Fibroblast of skin of left biceps (primary cell): ENCODE data around the gene FRMPD2.
A peak's percentile ranks its signal among the peaks of the same experiment; 100 is the strongest.

Experiments
- DNase-seq, 2 experiments: peaks; one replicate each; pipeline ENCODE4 v3.0.0-alpha.2; 2013; ENCODE audit warnings: low read depth in 2 of 2

The FRMPD2 gene, protein sequence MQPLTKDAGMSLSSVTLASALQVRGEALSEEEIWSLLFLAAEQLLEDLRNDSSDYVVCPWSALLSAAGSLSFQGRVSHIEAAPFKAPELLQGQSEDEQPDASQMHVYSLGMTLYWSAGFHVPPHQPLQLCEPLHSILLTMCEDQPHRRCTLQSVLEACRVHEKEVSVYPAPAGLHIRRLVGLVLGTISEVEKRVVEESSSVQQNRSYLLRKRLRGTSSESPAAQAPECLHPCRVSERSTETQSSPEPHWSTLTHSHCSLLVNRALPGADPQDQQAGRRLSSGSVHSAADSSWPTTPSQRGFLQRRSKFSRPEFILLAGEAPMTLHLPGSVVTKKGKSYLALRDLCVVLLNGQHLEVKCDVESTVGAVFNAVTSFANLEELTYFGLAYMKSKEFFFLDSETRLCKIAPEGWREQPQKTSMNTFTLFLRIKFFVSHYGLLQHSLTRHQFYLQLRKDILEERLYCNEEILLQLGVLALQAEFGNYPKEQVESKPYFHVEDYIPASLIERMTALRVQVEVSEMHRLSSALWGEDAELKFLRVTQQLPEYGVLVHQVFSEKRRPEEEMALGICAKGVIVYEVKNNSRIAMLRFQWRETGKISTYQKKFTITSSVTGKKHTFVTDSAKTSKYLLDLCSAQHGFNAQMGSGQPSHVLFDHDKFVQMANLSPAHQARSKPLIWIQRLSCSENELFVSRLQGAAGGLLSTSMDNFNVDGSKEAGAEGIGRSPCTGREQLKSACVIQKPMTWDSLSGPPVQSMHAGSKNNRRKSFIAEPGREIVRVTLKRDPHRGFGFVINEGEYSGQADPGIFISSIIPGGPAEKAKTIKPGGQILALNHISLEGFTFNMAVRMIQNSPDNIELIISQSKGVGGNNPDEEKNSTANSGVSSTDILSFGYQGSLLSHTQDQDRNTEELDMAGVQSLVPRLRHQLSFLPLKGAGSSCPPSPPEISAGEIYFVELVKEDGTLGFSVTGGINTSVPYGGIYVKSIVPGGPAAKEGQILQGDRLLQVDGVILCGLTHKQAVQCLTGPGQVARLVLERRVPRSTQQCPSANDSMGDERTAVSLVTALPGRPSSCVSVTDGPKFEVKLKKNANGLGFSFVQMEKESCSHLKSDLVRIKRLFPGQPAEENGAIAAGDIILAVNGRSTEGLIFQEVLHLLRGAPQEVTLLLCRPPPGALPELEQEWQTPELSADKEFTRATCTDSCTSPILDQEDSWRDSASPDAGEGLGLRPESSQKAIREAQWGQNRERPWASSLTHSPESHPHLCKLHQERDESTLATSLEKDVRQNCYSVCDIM (N-terminal part only)

DNA sequence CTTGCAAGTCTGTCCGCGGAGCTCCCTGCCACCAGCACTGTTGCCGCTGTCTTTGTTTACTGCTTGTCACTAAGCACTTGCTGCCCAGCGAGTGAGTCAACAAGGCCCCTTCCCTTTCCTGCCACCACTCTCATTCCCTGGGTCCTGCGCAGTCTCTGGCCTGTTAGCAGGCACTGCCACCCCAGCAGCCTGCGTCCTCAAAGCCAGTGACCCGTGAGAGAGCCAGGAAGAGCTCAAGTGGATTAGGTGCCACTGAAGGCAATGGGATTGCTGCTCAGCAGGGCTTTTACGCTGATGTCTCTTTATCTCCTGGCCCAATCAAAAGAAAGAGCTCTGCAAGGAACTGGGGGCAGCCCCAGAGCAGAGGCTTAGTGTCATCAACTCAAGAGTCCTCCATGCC, at the start of gene FRMPD2:
TSS of gene FRMPD2 (minus strand) at position 61 of the 400 bp plus-strand sequence. CDS start 129 bp downstream, outside the sequence.
- no peak for DNase-seq

DNA sequence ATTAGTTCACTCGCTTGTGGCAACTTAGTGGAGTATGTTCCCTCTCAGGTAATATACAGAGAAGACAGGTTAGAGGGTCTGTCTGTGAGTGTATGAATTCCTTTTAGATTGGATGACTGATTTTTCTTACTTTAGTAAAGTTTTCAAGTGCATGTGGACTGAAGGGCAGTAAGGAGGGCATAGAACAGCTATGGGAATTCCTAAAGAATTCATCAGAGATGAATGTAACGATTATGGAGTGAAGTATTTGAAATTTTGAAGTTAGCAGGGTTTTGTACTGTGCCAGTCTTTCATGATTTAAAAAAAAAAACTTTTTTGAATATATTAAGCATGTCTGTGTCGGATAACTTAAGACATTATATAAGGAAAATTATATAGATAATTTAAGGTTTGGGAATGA, 47.5 kb upstream of the FRMPD2 start:
- no peak for DNase-seq

DNA sequence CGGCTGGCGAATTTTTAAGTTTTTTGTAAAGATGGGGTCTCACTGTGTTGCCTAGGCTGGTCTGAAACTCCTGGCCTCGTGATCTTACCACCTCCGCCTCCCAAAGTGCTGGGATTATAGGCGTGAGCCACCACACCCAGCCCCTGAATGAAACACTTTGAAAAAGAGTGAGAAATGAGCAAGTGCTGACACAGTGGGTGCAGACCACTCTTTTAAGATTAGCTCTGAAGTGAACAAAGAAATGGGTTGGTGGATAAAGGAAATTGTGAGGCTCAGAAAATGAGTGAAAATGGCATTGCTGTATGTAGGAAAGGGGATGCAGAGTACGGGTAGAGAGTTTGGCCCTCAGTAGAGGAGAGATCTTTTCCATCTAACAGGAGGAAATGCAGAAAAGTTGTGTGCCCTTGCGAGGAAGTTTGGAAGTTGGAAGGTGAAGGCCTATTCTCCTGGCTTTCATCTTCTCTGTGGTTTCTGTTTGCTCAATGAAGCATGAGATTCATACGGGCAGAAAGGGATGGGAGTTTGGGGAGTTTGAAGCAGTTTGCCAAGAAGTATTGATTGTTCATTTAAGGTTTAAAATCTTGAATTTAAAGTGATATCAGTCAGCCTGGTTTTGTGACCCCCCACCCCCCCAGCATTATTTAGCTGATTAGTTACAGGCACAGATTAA, 43.0 kb upstream of the FRMPD2 start:
- DNase-seq, result no peak

DNA sequence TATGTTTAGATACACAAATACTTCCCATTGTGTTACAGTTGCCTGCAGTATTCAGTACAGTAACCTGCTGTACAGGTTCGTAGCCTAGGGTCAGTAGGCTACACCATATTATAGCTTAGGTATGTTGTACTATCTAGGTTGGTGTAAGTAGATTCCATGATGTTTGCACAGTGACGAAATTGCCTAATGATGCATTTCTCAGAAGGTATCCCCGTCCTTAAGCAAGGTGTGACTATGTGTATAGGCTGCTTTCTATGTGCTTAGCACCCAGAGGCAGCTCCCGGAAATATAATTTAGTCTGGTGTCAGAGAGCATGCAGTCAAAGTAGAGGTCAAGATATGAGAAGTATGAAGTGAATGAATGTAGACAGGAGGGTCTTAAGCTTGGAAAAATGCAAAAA, 41.7 kb upstream of the FRMPD2 start:
- DNase-seq, result no peak

DNA sequence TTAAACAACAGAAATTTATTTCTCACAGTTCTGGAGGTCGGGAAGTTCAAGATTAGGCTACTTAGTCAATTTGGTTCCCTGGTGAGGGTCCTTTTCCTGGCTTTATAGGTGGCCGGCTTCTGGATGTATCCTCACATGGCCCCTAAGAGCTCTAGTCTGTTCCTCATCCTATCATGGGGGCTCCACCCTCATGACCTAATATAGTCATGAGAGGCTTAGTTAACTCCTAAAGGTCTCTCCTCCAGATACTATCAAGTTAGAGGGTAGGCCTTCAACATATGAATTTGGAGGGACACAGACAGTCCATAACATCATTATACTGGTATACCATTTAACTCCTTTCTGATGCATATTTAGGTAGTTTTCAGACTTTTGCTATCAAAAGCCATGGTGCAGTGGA, 39.6 kb upstream of the FRMPD2 start:
- no peak for DNase-seq

DNA sequence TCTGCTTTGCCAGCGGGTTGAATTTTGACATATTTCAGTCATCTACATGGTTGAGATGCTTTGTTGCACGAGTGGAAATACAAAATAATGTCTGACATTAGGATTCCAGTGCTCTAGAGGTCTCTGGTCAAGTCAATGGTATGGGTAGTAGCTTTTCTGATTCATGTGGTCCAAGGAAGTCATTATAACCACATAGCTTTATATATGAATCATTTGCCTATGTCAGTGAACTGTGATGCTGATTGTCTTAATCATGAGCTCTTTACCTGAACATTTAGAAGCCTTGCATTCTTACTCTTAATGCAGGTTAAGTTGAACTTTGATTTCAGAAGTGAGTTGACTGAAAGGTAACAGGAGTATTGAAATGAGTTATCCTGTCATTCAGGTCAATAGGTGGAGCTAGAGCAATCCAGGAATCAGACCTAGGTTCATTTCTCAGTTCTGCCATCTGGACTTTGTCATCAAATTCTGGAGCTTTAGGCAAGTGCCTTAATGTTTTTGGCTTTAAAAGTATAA, 35.3 kb upstream of the FRMPD2 start:
- DNase-seq, result peak in 1 of 2 experiments; percentile 17

DNA sequence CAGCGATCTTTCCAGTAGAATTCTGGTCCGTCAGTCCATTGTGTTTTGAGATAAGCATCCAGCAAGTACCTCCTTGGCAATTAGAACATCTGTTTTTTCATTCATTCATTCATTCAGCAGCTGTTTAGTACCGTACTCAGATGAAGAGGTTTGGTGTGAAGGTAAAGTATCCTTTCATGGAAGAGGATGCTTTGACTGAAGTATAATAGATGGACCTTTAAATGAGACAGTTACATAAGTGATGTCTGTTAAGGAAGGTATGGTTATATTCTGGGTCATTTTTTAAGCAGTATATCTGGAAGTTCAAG, 33.2 kb upstream of the FRMPD2 start:
- no peak for DNase-seq

DNA sequence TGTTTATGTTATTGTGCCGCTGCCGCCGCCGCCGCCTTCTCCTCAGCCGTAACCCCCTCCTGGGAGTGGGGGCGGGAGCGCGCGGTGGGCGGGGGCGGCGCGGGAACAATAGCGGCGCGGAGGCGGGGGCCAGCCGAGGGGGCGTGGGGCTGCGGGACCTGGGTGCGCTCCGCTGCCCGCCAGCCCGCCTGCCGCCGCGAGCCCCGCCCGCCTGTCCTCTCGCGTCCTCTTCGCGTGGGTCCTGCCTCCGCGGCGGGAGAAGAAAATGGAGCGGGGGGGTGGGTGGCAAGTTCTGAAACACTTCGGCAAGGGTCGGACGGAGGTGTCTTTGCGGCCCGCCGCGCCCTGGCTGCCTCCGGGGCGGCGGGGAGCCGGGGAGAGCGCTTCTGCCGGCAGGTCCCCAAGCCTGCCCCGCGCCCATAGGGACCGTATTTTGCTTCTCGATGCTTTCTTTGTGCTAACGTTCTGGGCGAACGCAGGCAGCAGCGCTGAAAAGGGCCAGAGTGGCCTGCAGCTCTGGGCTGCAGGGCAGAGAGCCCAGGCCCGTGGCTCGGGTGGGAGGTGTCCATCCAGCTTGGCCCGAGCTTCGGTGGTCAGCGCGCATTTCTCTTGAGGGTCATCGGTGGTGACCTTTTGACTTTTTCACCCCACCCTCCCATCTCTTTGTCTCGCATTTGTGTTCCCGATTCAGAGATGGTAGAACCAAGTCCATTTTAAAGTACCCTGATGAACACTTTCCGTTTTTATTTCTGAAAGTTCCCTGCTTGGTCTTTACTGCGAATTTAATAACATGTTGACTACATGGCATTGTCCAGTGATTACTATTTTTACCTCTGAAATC, 32.6 kb upstream of the FRMPD2 start:
- no peak for DNase-seq

DNA sequence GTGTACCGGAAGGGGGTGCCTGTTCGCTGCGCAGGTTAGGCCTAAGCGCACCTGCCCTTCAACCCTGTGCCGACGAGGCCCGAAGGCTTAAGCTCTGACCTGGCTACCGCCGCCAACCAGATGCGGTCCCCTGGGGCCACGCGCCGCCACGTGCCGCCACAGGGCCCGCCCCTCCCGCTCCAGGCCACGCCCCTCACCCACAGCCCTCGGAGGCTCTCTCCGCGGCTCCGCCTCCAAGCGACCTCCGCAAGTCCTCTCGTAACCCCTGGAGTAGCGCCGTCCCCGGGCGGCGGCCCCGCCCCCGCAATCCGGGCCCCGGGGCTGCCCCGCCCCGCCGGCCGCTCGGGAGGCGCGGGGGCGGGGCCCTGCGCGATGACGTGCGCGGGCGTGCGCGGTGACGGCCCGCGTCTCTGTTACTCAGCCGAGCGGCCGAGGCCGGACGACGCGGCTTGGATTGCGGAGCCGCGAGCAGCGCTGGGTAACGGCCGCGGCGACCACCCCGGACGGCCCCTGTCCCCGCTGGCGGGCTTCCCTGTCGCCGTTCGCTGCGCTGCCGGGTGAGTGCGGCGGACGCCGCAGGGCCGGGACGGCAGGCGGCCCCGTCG, 31.9 kb upstream of the FRMPD2 start, which contains the start of gene MAPK8:
TSS of gene MAPK8 (plus strand) at position 413 of the 605 bp plus-strand sequence. CDS start 94,984 bp downstream, outside the sequence.
- DNase-seq, result peak; percentile 61 to 70

DNA sequence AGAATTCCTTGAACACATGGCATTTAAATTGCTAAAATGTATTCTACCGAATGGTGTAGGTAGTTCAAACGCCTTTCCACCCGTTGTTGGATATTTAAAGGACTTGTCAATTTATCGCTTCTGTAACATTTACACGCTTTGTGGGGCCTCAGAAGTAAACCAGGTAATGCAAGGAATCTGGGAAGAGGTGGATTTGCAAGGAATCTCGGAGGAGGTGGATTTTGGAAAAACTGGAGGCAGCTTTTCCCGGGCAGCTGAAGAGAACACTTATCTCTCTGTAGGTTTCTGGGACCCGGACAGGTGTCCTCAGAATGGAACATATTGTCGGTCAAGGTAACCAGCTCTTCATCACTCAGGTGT, 31.4 kb upstream of the FRMPD2 start:
- no peak for DNase-seq

DNA sequence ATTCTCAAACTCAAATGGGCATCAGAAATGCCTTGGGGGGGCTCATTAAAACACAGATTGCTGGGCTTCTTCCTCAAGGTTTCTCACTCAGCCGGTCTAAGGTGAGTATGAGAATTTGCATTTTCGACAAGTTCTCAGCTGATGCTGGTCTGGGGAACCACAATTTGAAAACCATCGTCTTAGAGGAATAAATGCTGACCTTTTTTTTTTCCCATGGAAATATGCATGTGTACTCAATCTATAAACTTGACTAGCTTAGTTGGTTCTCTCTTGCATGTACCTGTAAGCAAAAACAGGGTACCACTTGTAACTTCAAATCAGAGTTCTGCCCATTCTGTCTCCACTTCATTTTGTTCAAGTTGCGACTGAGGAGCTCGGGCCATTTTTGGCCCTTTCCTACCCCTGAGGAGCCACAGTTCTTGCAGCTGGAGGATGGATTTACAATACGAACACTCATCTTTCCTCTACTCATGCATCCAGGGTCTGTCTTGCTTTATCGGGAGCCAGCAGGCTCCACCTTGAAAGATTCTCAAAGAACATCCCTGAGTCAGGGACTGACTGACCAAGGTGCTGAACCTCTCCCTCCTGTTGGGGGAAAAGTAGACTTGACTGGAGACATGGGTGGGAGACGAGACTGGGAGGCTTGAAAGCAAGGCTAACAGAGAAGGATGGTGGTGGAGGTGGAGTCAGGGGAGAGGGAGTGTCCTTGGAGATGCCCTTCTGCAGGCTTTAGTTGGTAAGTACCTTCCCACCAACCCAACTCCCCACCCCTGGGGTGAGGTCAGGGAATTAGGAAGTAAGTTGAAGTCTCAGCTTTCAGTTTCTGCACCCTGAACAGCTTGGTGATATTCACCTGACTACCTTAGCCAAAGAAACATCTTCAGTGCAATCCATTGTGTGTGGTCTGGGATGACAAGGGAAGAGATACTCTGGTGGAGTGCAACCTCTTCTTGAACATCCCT, 28.3 kb upstream of the FRMPD2 start:
- DNase-seq, result no peak

DNA sequence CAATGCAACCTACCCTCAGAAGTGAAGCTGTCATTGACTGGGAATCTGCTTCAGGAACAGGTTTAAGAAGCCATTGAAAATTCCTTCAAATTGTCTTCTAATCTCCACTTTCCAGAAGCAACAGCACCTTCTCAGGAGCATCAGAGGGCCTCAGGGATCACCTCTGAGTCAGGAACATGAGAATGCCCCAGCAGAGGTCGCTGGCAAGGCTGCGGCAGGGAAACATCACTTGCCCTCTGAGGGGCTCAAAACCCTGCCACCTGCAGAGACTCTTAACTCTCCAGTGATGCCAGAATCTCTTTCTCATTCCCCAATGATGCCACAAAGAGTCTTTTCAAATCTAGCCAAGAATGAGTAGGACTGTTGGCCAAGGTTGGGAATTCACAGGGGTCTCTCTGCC, 26.1 kb upstream of the FRMPD2 start:
- DNase-seq, result no peak

DNA sequence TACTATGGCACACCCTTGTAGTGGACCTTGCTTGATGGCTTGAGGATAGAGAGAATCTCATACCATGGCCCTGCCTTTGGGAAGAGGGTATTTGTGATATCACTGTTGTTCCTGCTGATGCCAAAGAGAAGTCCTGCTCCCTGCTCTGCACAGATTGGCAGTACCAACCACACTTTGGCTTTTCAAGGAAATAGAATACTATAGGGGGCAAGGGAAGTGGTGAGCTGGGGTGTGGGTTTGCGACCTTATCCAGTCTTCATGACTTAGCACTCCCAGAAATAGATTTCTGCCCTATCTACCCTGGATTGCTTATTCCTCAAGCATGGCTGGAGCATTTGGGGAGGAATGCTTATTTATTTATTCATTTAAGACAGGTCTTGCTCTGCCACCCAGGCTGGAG, 25.2 kb upstream of the FRMPD2 start:
- no peak for DNase-seq

DNA sequence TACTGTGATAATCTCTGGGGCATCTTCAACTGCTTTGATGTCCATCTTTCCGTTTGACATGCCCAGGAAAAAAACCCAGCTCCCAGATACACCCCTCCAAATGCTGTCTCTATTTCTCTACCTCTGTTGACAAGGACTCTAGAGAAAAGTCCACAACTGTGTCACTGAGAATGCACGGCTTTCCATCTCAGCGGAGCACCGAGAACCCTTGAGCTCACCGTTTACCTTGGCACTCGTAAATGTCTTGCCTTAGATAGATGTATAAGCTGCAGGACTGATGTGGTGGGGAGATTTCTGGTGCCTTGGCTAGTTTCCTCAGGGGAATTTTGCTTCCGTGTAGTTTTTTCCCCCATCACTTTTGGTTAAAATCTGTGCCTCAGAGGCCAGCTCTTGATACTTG, 24.6 kb upstream of the FRMPD2 start:
- no peak for DNase-seq

DNA sequence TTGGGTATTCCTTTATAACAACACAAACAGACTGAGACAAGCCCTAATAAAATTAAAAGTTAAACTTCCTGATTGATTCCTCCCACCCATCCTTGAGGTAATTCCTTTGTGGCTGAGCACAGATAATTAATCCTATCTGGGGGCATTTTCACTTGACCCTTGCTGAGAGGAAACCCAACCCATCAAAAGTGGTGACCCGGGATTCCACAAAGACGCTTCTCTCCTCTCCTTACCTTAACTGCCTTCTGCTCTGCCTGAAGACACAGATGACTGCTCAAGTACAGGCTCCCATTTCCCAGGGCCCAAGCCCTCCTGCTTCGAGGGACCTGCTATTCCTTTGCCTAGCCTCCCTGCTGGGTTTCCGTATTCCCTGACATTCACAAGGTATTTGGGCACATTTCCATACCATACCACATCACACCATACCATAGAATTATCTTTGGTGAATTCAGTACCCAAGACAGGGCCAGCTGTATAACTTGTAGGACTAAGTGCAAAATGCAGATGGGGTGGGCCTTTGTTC, 22.1 kb upstream of the FRMPD2 start:
- DNase-seq, result no peak

DNA sequence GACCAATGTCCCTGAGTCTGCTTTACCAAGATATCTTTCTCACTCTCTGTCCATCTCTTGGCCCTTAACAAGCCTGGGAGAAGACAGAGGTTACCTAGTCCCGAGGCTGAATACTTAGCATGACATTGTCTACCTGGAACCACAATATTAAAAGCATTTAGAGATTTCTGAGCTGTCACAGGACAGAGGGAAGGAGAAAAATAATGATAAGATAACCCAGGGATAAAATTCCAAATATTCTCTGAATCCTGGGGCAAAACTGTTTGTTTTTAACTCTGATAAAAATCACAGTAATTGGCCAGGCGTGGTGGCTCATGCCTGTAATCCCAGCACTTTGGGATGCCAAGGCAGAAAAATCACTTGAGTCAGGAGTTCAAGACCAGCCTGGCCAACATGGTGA, 19.9 kb upstream of the FRMPD2 start:
- DNase-seq, result no peak

DNA sequence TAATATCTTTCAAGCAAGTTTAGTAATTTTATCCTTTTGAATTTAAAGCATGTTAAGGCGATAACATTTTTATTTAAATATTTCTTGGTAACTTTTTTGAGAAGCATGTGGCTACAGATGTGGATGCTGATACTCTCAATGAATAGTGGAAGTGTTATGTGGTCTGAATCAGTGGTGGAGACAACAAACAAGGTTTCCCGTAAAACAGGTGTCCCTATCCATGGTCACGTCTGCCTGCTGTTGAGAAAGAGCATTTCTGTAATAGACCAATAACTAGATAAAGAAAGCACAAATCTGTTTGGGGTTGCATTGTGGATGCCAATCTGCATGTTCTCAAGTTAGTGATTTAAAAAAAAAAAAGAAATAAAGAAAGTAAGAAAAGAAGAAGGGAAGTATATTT, 18.1 kb upstream of the FRMPD2 start:
- no peak for DNase-seq

DNA sequence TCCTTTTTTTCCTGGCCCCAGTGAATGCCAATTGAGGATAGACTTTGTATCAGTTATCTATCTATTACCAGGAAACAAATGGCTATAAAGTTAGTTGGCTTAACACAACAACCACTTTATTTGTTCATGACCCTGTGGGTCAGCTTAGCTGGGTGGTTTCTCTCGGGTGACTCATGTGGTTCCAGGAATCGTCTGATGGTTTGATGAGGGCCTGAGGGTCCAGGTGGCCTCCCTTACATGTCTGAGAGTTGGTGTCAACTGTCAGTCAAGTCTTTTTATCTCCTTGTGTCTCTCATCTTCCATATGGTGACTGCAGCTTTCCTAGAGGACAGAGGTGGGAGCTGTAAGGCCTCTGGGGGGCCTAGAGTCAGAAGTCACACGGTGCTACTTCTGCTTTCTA, 16.7 kb upstream of the FRMPD2 start:
- no peak for DNase-seq

DNA sequence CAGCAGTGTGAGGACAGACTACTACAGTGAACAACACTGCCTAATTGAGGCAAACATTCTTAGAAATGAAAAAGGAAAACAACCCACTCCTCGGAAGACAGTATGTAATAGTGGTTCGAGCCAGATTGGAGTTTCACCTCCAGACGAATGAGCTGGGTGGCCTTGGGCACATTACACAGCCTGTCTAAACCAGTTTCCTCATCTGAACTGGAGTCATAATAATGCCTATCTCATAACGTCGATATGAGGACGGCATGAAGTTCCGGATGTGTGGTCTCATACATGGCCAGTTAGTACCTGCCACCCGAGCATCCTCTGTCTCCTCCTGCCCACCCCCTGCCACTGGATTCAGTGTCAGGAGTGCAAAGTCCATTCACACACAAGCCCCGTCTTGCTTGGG, 15.8 kb upstream of the FRMPD2 start:
- no peak for DNase-seq
